Measurements from ENCODE around the gene KCNJ1. TPM values are rescaled to one million over a fixed set of nuclear protein-coding genes. Genes with fewer than 3 reads are reported as not detected.

Gene KCNJ1
- total RNA-seq, 6 experiments from 2014 or later: not detected

DNA sequence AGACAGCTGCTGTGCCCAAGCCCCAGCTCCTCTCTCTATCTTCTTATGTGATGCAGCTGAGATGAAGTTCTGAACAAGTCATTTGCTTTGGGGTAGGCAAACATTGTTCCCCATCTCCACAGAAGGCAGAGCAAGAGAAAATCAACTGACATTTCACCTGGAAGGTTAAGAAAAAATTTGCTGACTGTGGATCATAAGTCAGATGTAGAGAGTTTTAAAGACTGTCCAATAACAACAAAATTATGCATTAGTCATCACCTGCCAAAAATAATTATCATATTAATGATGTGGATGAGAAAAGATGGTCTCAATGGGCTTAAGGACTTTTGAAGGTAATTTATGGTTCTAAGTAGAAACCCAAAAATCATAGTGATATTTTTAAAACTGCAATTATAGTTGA lies 59.2 kb downstream of the KCNJ1 start:
- H3K27ac ChIP-seq: no peak overlapping the region

DNA sequence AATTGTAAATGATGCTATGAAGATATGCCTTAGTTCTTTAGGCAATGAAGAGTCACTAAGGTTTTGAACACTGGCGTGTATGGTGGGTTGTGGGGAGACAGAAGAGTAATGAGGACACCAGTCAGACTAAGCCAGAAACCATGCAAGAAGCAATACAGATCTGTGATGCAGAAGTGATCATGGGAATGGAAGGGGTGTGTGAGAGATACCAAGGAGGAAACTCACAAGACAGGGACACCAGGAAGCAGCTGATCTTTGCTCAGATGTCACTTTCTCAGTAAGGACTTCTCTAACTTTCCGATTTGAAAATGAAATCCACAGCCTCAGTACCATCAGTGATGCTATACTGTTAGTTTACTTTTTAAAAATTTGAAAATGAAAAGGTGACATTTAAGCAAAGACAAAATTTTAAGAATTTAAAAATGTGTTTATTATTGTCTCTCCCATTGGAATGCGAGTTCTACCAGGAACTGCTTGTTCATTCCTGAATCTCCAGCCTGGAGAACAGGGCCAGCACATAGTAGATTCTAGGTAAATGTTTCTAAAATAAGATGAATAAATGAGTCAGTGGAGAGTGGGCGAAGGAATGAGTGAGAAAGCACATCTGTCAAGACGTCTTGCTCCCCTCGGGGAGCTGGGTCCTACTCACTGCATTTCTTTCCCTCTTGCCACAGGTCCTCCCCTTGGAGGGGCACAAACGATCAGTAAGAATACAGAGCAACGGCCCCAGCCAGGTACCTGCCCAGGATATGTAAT lies 60.4 kb downstream of the KCNJ1 start:
- Histone ChIP-seq H3K4me1 (no peaks in the 10 kb centered on the region), H3K27me3 (no peaks in the 10 kb centered on the region), H3K27ac (no peak overlapping the region), H3K36me3 (no peaks in the 10 kb centered on the region), H3K9me3 (no peaks in the 10 kb centered on the region), H3K4me3 (no peak overlapping the region)
- DNase-seq (no peak), ATAC-seq (no peak)
- TF ChIP-seq, protein P1, sequence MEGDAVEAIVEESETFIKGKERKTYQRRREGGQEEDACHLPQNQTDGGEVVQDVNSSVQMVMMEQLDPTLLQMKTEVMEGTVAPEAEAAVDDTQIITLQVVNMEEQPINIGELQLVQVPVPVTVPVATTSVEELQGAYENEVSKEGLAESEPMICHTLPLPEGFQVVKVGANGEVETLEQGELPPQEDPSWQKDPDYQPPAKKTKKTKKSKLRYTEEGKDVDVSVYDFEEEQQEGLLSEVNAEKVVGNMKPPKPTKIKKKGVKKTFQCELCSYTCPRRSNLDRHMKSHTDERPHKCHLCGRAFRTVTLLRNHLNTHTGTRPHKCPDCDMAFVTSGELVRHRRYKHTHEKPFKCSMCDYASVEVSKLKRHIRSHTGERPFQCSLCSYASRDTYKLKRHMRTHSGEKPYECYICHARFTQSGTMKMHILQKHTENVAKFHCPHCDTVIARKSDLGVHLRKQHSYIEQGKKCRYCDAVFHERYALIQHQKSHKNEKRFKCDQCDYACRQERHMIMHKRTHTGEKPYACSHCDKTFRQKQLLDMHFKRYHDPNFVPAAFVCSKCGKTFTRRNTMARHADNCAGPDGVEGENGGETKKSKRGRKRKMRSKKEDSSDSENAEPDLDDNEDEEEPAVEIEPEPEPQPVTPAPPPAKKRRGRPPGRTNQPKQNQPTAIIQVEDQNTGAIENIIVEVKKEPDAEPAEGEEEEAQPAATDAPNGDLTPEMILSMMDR (IDR thresholded peaks at IDR 0.05): no peak
- no peak for TF ChIP-seq POLR2A (IDR thresholded peaks at IDR 0.05)
- intact Hi-C loops (cut with DNase I): no loop called here
- 62% methylated on average over 7 of the region's 8 CpGs for WGBS (ENCODE audit: insufficient coverage, low coverage, low lambda C conversion rate, missing lambda C conversion rate)

More for the DNA sequence above, 59.2 kb downstream of the KCNJ1 start:
- intact Hi-C loops (cut with DNase I): no loop called here
- Histone ChIP-seq H3K4me1 (no peaks in the 10 kb centered on the region), H3K36me3 (no peaks in the 10 kb centered on the region), H3K4me3 (no peak overlapping the region), H3K27me3 (no peaks in the 10 kb centered on the region), H3K9me3 (no peaks in the 10 kb centered on the region)
- ATAC-seq (no peak), DNase-seq (no peak)
- no peak for TF ChIP-seq POLR2A (IDR thresholded peaks at IDR 0.05)
- TF ChIP-seq, protein P1 (IDR thresholded peaks at IDR 0.05): no peak

- 75% methylated on average over 4 of the region's 5 CpGs for WGBS (ENCODE audit: insufficient coverage, low coverage, low lambda C conversion rate, missing lambda C conversion rate)
These were observed 62.6 kb downstream of the KCNJ1 start for GRCh38 chr11:128804481-128804880.

GRCh38 chr11:128803449-128804245 lies 63.4 kb downstream of the KCNJ1 start:
- DNase-seq (no peak), ATAC-seq (peak in 2 of 4 donors; percentile 30 to 43)
- no peak for TF ChIP-seq POLR2A (IDR thresholded peaks at IDR 0.05)
- TF ChIP-seq, protein P1 (IDR thresholded peaks at IDR 0.05): no peak
- intact Hi-C loops (cut with DNase I): no loop called here
- Histone ChIP-seq H3K4me1 (no peaks in the 10 kb centered on the region), H3K9me3 (no peaks in the 10 kb centered on the region), H3K36me3 (no peaks in the 10 kb centered on the region), H3K27ac (no peak overlapping the region), H3K4me3 (no peak overlapping the region), H3K27me3 (no peaks in the 10 kb centered on the region)
- WGBS (ENCODE audit: insufficient coverage, low coverage, low lambda C conversion rate, missing lambda C conversion rate): 67% methylated on average over 6 of the region's 6 CpGs

More at GRCh38 chr11:128804481-128804880, 62.6 kb downstream of the KCNJ1 start:
- Histone ChIP-seq H3K36me3 (no peaks in the 10 kb centered on the region), H3K9me3 (no peaks in the 10 kb centered on the region), H3K4me1 (no peaks in the 10 kb centered on the region), H3K27ac (no peak overlapping the region), H3K27me3 (no peaks in the 10 kb centered on the region), H3K4me3 (no peak overlapping the region)
- TF ChIP-seq, protein P1 (IDR thresholded peaks at IDR 0.05): no peak
- no peak for TF ChIP-seq POLR2A (IDR thresholded peaks at IDR 0.05)
- intact Hi-C loops (cut with DNase I): no loop called here
- DNase-seq: no peak
- no peak for ATAC-seq

All from right lobe of liver (tissue), 6 donors.